ENCODE results near the gene TEK. TPM values are rescaled to one million over a fixed set of nuclear protein-coding genes. Genes with fewer than 3 reads are reported as not detected.

TEK gene
- total RNA-seq, 2 experiments from 2014 or later = not detected

- no peaks in the 10 kb centered on the region for H3K4me1 Mint-ChIP-seq
- H3K36me3 Mint-ChIP-seq = no peaks in the 10 kb centered on the region
- peaks cover 6% of the 10 kb centered on the region for H3K9me3 Mint-ChIP-seq (ENCODE audit: low read depth)
- ATAC-seq (no peak), DNase-seq (no peak)
- no peaks in the 10 kb centered on the region for H3K27me3 Mint-ChIP-seq
- no peak overlapping the region for H3K4me3 Mint-ChIP-seq
- no peak overlapping the region for H3K27ac Mint-ChIP-seq
- CTCF ChIA-PET = no interaction called here
Measured at GRCh38 chr9:27168496-27168895, 59.5 kb downstream of the TEK start.

- Mint-ChIP-seq H3K9me3 (ENCODE audit: low read depth) (peaks cover 6% of the 10 kb centered on the region), H3K27ac (no peak overlapping the region), H3K4me1 (no peaks in the 10 kb centered on the region), H3K36me3 (no peaks in the 10 kb centered on the region), H3K4me3 (no peak overlapping the region), H3K27me3 (no peaks in the 10 kb centered on the region)
- CTCF ChIA-PET = no interaction called here
- no peak for ATAC-seq
- no peak for DNase-seq
Measured at GRCh38 chr9:27168951-27169350, 59.9 kb downstream of the TEK start.

GRCh38 chr9:27176971-27177370 is 67.9 kb downstream of the TEK start:
- Mint-ChIP-seq H3K27me3 (no peaks in the 10 kb centered on the region), H3K36me3 (no peaks in the 10 kb centered on the region), H3K9me3 (ENCODE audit: low read depth) (peaks cover 5% of the 10 kb centered on the region), H3K4me3 (no peak overlapping the region), H3K4me1 (no peaks in the 10 kb centered on the region), H3K27ac (no peak overlapping the region)
- CTCF ChIA-PET = no interaction called here
- no peak for DNase-seq
- no peak for ATAC-seq

DNA sequence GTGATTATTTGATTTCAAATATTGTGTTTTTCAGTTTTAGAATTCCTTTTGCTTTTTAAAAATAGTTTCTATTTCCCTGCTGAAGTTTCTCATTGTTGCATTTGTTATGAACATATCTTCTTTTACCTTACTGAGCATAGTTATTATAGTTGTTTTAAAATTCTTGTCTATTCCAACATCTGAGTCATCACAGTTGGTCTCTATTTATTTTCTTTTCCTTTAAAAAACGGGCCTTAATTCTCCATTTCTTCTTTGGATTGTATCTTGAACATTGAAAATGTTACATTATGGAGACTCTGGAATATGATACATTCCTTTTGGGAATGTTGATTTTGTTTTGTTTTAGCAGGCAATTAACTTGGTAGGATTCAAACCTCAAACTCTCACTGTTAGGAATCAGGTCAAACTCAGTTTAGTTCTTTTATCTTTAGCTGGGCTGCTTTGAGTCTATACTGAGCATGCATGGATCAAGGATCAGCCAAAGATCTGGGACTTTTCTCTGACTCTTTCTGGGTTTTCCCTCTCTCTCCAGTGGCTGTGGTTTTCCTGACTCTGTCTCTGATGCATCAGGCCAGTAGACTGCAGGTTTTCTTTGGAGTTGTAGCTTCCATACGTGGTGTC is 70.3 kb downstream of the TEK start:
- Mint-ChIP-seq H3K27me3 (peaks cover 3% of the 10 kb centered on the region), H3K9me3 (ENCODE audit: low read depth) (peaks cover 5% of the 10 kb centered on the region), H3K4me1 (no peaks in the 10 kb centered on the region), H3K36me3 (no peaks in the 10 kb centered on the region), H3K27ac (no peak overlapping the region), H3K4me3 (no peak overlapping the region)
- no peak for ATAC-seq
- DNase-seq = no peak
- CTCF ChIA-PET = no interaction called here

DNA sequence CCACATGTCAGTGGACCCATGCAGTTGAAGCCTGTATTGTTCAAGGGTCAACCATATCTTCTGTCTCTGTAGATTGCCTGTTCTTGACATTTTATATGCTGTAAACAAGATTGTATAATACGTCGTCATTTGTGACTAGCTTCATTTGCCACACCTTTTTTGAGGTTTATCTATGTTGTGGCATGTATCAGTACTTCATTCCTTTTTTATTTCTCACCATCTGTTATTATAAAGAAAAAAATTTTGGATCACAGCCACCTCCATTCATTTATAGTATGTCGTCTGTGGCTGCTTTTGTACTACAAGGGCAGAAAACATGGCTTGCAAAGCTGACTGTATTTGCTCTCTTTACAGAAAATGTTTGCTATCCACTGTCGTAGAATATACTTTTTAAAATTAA is 72.4 kb downstream of the TEK start:
- peaks cover 5% of the 10 kb centered on the region for H3K9me3 Mint-ChIP-seq (ENCODE audit: low read depth)
- H3K36me3 Mint-ChIP-seq = no peaks in the 10 kb centered on the region
- no peaks in the 10 kb centered on the region for H3K4me1 Mint-ChIP-seq
- H3K27me3 Mint-ChIP-seq = peaks cover 3% of the 10 kb centered on the region
- DNase-seq = no peak
- H3K4me3 Mint-ChIP-seq = no peak overlapping the region
- CTCF ChIA-PET = no interaction called here
- H3K27ac Mint-ChIP-seq = no peak overlapping the region
- no peak for ATAC-seq

DNA sequence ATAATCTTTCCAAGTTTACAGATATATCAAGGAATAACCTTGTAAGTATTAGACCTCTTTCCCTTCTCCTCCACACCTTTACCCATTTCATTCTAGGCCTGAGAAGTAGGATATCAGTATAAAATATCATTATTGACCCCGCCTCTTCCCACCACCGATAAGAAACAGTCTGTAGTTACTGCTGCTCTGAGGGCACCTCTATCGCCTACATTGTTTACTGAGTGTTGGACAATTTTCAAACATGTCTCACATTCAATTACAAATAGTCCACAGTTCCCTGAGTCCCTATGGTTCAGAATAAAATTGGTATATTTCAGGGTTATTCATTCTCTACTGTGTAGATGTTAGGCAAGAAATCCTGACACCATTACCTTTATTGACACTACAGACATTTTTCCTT is 73.4 kb downstream of the TEK start:
- Mint-ChIP-seq H3K9me3 (ENCODE audit: low read depth) (peaks cover 5% of the 10 kb centered on the region), H3K4me3 (no peak overlapping the region), H3K36me3 (no peaks in the 10 kb centered on the region), H3K4me1 (no peaks in the 10 kb centered on the region), H3K27ac (no peak overlapping the region), H3K27me3 (peaks cover 3% of the 10 kb centered on the region)
- ATAC-seq (no peak), DNase-seq (no peak)
- CTCF ChIA-PET = no interaction called here

DNA sequence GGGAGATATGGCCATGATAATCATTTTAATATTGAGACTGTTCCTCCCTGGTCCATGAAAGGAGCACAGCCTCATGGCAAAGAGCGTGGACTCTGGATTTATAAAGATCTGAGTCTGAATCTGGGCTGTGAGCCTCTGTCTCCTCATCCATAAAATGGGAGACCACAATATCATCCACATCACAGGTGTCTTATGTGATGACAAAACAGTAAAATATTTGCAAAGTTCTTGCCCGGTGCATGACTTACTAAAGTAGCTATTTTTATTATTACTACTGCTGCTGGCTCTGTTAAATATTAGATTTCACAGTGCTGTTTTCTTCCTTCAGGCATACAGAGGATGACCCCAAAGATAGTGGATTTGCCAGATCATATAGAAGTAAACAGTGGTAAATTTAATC is 74.1 kb downstream of the TEK start:
- no peak for ATAC-seq
- Mint-ChIP-seq H3K27ac (no peak overlapping the region), H3K9me3 (ENCODE audit: low read depth) (peaks cover 3% of the 10 kb centered on the region), H3K36me3 (no peaks in the 10 kb centered on the region), H3K4me3 (no peak overlapping the region), H3K27me3 (peaks cover 3% of the 10 kb centered on the region), H3K4me1 (no peaks in the 10 kb centered on the region)
- DNase-seq = no peak
- CTCF ChIA-PET = no interaction called here

GRCh38 chr9:27183701-27184100 is 74.7 kb downstream of the TEK start:
- Mint-ChIP-seq H3K36me3 (no peaks in the 10 kb centered on the region), H3K27me3 (peaks cover 3% of the 10 kb centered on the region), H3K9me3 (ENCODE audit: low read depth) (peaks cover 3% of the 10 kb centered on the region), H3K4me1 (no peaks in the 10 kb centered on the region), H3K27ac (no peak overlapping the region), H3K4me3 (no peak overlapping the region)
- no peak for DNase-seq
- no peak for ATAC-seq
- CTCF ChIA-PET = no interaction called here

- H3K36me3 Mint-ChIP-seq = no peaks in the 10 kb centered on the region
- CTCF ChIA-PET = no interaction called here
- DNase-seq = no peak
- H3K4me1 Mint-ChIP-seq = no peaks in the 10 kb centered on the region
- H3K27me3 Mint-ChIP-seq = peaks cover 3% of the 10 kb centered on the region
- no peak overlapping the region for H3K4me3 Mint-ChIP-seq
- no peak for ATAC-seq
- no peak overlapping the region for H3K27ac Mint-ChIP-seq
- no peaks in the 10 kb centered on the region for H3K9me3 Mint-ChIP-seq (ENCODE audit: low read depth)
Measured at GRCh38 chr9:27184556-27185351, 75.7 kb downstream of the TEK start.

- ATAC-seq (no peak), DNase-seq (no peak)
- H3K9me3 Mint-ChIP-seq (ENCODE audit: low read depth) = no peaks in the 10 kb centered on the region
- no peak overlapping the region for H3K27ac Mint-ChIP-seq
- no peak overlapping the region for H3K4me3 Mint-ChIP-seq
- no peaks in the 10 kb centered on the region for H3K36me3 Mint-ChIP-seq
- CTCF ChIA-PET = no interaction called here
- no peaks in the 10 kb centered on the region for H3K27me3 Mint-ChIP-seq
- H3K4me1 Mint-ChIP-seq = no peaks in the 10 kb centered on the region
Measured at GRCh38 chr9:27188426-27188825, 79.4 kb downstream of the TEK start.

DNA sequence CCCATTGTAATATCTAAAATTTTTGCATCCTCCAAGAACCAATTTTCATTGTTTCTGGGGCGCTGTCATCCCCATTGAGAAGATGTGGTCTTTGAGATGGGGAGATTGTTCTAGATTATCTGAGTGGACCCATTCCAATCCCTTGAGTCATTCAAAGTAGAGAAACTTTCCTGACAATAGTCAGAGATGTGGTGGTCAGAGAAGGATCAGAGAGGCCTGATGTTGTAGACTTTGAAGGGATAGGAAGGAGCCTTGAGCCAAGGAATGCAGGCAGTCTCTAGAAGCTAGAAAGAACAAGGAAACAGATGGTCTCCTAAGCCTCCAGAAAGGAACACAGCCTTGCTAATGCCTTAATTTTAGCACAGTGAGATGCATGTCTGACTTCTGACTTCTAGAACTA is 80.4 kb downstream of the TEK start:
- DNase-seq (no peak), ATAC-seq (no peak)
- Mint-ChIP-seq H3K4me3 (no peak overlapping the region), H3K4me1 (no peaks in the 10 kb centered on the region), H3K36me3 (no peaks in the 10 kb centered on the region), H3K27ac (no peak overlapping the region), H3K27me3 (no peaks in the 10 kb centered on the region), H3K9me3 (ENCODE audit: low read depth) (no peaks in the 10 kb centered on the region)
- CTCF ChIA-PET = no interaction called here

DNA sequence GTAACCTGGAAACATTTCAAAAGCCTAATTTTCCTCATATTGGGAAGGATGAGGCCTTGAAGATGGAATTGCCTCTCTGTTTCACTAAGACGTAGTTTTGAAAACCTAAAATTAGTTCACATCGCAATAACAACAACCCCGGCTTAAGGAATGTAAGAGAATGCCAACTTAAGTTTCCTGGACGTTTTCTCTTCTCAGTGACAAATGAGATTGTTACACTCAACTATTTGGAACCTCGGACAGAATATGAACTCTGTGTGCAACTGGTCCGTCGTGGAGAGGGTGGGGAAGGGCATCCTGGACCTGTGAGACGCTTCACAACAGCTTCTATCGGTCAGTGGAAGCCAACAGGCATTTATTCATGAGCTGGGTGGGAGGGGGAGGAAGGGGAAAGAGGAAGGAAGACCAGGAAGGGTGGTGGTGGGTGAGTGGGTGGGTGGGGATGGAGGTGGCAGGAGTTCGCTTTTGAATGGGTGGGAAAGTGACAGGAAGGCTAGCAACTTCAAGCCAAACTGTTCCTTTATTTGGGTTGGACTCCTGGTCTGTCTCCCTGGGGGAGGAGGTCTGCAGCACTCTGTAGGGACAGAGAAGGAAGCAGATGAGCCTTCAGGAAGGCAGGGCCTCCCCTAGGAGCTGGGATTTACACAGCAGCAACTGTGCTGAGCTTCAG is 83.4 kb downstream of the TEK start:
- Mint-ChIP-seq H3K4me3 (no peak overlapping the region), H3K27ac (no peak overlapping the region), H3K4me1 (no peaks in the 10 kb centered on the region), H3K9me3 (ENCODE audit: low read depth) (no peaks in the 10 kb centered on the region), H3K36me3 (no peaks in the 10 kb centered on the region), H3K27me3 (no peaks in the 10 kb centered on the region)
- ATAC-seq (no peak), DNase-seq (no peak)
- CTCF ChIA-PET = no interaction called here

DNA sequence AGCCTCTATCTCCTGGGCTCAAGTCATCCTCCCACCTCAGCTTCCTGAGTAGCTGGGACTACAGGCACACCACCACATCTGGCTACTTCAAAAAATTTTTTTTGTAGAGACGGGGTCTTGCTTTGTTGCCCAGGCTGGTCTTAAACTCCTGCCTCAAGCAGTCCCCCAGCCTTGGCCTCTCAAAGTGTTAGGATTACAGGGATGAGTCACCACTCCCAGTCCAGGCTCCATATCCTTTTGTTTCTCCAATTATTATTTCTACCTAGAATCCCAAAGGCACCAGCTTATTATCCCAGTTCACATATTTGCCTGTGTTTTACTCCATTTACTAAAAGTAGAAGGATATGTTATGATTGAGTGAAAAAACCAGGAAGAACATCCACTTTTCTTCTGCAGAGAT is 84.9 kb downstream of the TEK start:
- Mint-ChIP-seq H3K27me3 (no peaks in the 10 kb centered on the region), H3K36me3 (no peaks in the 10 kb centered on the region), H3K9me3 (ENCODE audit: low read depth) (no peaks in the 10 kb centered on the region), H3K27ac (no peak overlapping the region), H3K4me1 (no peaks in the 10 kb centered on the region), H3K4me3 (no peak overlapping the region)
- DNase-seq = no peak
- CTCF ChIA-PET = no interaction called here
- ATAC-seq = no peak

- Mint-ChIP-seq H3K9me3 (ENCODE audit: low read depth) (no peaks in the 10 kb centered on the region), H3K27ac (no peak overlapping the region), H3K4me3 (no peak overlapping the region), H3K4me1 (no peaks in the 10 kb centered on the region), H3K27me3 (no peaks in the 10 kb centered on the region), H3K36me3 (no peaks in the 10 kb centered on the region)
- ATAC-seq = no peak
- CTCF ChIA-PET = no interaction called here
- DNase-seq = no peak
Measured at GRCh38 chr9:27194401-27195091, 85.5 kb downstream of the TEK start.
